ENCODE measurements around the gene MMEL1.
"Not testable (repeated sequence)": the region's sequence is repeated elsewhere in the genome, so short reads cannot be mapped to it uniquely, and the experiment has no call there.

DNA sequence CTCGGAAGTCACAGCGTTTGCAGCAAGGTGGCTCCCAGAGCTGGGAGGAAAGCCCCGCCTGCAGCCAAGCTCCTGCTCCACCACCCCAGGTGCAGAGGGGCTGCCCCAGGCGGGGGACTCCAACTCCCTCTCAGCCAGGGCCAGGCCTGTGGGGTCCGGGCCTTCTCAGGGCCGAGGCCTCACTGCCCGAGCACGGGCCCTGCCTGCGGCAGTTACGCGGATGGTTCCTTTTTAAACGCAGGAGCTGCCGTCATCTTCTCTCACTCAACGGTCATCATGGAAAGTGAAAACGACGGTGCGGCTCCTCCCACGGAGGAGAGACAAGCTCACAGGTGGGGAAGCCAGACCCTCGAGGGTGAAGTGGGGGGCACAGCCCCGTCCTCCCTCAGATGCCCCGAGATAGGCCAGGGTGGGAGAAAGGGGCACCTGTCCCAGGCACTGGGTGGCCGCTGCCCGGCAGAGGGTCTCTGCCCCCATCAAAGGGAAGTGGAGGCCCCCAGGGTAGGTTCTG lies 55.2 kb downstream of the MMEL1 start:
- TF ChIP-seq POLR2AphosphoS5 (IDR thresholded peaks at IDR 0.05): not testable (repeated sequence)
- TF ChIP-seq, protein P1, sequence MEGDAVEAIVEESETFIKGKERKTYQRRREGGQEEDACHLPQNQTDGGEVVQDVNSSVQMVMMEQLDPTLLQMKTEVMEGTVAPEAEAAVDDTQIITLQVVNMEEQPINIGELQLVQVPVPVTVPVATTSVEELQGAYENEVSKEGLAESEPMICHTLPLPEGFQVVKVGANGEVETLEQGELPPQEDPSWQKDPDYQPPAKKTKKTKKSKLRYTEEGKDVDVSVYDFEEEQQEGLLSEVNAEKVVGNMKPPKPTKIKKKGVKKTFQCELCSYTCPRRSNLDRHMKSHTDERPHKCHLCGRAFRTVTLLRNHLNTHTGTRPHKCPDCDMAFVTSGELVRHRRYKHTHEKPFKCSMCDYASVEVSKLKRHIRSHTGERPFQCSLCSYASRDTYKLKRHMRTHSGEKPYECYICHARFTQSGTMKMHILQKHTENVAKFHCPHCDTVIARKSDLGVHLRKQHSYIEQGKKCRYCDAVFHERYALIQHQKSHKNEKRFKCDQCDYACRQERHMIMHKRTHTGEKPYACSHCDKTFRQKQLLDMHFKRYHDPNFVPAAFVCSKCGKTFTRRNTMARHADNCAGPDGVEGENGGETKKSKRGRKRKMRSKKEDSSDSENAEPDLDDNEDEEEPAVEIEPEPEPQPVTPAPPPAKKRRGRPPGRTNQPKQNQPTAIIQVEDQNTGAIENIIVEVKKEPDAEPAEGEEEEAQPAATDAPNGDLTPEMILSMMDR (IDR thresholded peaks at IDR 0.05): not testable (repeated sequence)
